ENCODE measurements around the gene LUZP2.

The LUZP2 gene

GRCh38 chr11:24515632-24516031, 18.8 kb downstream of the LUZP2 start:
- Histone ChIP-seq H3F3A (ENCODE audit: control insufficient read depth, insufficient read depth) (no peaks in the 10 kb centered on the region), H3K79me2 (ENCODE audit: control insufficient read depth, low read length) (no peaks in the 10 kb centered on the region), H3K4me3 (ENCODE audit: low read length) (no peak overlapping the region), H3K27me3 (ENCODE audit: control insufficient read depth, low read length) (no peaks in the 10 kb centered on the region), H3K36me3 (ENCODE audit: control insufficient read depth, low read length) (no peaks in the 10 kb centered on the region), H3K9me2 (replicated peaks; ENCODE audit: control insufficient read depth, low read length) (no peaks in the 10 kb centered on the region), H3K4me1 (ENCODE audit: control insufficient read depth, low read length) (no peaks in the 10 kb centered on the region), H3K4me2 (ENCODE audit: low read length) (no peak overlapping the region), H4K20me1 (ENCODE audit: control insufficient read depth, insufficient read depth, low read depth, low read length) (no peaks in the 10 kb centered on the region), H3K9me3 (ENCODE audit: control insufficient read depth, insufficient read depth, low read length) (no peaks in the 10 kb centered on the region), H3K27ac (ENCODE audit: low read depth, low read length) (no peak overlapping the region)
- TF ChIP-seq CTCF (IDR thresholded peaks at IDR 0.05; ENCODE audit: low read depth, low read length, poor library complexity, severe bottlenecking) (no peak), EZH2phosphoT487 (IDR thresholded peaks at IDR 0.05; ENCODE audit: borderline replicate concordance, low read length) (no peak)

- no peaks in the 10 kb centered on the region for H3K36me3 ChIP-seq (ENCODE audit: control insufficient read depth, low read length)
- H3K9me3 ChIP-seq (ENCODE audit: control insufficient read depth, insufficient read depth, low read length) = no peaks in the 10 kb centered on the region
- no peak for TF ChIP-seq CTCF (IDR thresholded peaks at IDR 0.05; ENCODE audit: low read depth, low read length, poor library complexity, severe bottlenecking)
- no peak for TF ChIP-seq EZH2phosphoT487 (IDR thresholded peaks at IDR 0.05; ENCODE audit: borderline replicate concordance, low read length)
Observed at GRCh38 chr11:24516638-24517037, 19.8 kb downstream of the LUZP2 start.

GRCh38 chr11:24521601-24522000, 24.7 kb downstream of the LUZP2 start:
- no peaks in the 10 kb centered on the region for H3K4me1 ChIP-seq (ENCODE audit: control insufficient read depth, low read length)
- no peaks in the 10 kb centered on the region for H3F3A ChIP-seq (ENCODE audit: control insufficient read depth, insufficient read depth)
- no peak overlapping the region for H3K27ac ChIP-seq (ENCODE audit: low read depth, low read length)
- TF ChIP-seq EZH2phosphoT487 (IDR thresholded peaks at IDR 0.05; ENCODE audit: borderline replicate concordance, low read length) = no peak
- no peak for TF ChIP-seq CTCF (IDR thresholded peaks at IDR 0.05; ENCODE audit: low read depth, low read length, poor library complexity, severe bottlenecking)
- H3K27me3 ChIP-seq (ENCODE audit: control insufficient read depth, low read length) = no peaks in the 10 kb centered on the region
- no peaks in the 10 kb centered on the region for H3K36me3 ChIP-seq (ENCODE audit: control insufficient read depth, low read length)
- no peaks in the 10 kb centered on the region for H3K79me2 ChIP-seq (ENCODE audit: control insufficient read depth, low read length)
- no peaks in the 10 kb centered on the region for H4K20me1 ChIP-seq (ENCODE audit: control insufficient read depth, insufficient read depth, low read depth, low read length)
- H3K9me2 ChIP-seq (replicated peaks; ENCODE audit: control insufficient read depth, low read length) = no peaks in the 10 kb centered on the region
- no peaks in the 10 kb centered on the region for H3K9me3 ChIP-seq (ENCODE audit: control insufficient read depth, insufficient read depth, low read length)
- no peak overlapping the region for H3K4me2 ChIP-seq (ENCODE audit: low read length)
- H3K4me3 ChIP-seq (ENCODE audit: low read length) = no peak overlapping the region

More at GRCh38 chr11:24516638-24517037, 19.8 kb downstream of the LUZP2 start:
- Histone ChIP-seq H3K79me2 (ENCODE audit: control insufficient read depth, low read length) (no peaks in the 10 kb centered on the region), H3K4me2 (ENCODE audit: low read length) (no peak overlapping the region), H3F3A (ENCODE audit: control insufficient read depth, insufficient read depth) (no peaks in the 10 kb centered on the region), H3K9me2 (replicated peaks; ENCODE audit: control insufficient read depth, low read length) (no peaks in the 10 kb centered on the region), H3K4me1 (ENCODE audit: control insufficient read depth, low read length) (no peaks in the 10 kb centered on the region), H3K27ac (ENCODE audit: low read depth, low read length) (no peak overlapping the region), H3K4me3 (ENCODE audit: low read length) (no peak overlapping the region), H3K27me3 (ENCODE audit: control insufficient read depth, low read length) (no peaks in the 10 kb centered on the region), H4K20me1 (ENCODE audit: control insufficient read depth, insufficient read depth, low read depth, low read length) (no peaks in the 10 kb centered on the region)

- TF ChIP-seq CTCF (IDR thresholded peaks at IDR 0.05; ENCODE audit: low read depth, low read length, poor library complexity, severe bottlenecking) = no peak
- no peak for TF ChIP-seq EZH2phosphoT487 (IDR thresholded peaks at IDR 0.05; ENCODE audit: borderline replicate concordance, low read length)
- no peak overlapping the region for H3K4me3 ChIP-seq (ENCODE audit: low read length)
- no peaks in the 10 kb centered on the region for H3K9me3 ChIP-seq (ENCODE audit: control insufficient read depth, insufficient read depth, low read length)
- H3K36me3 ChIP-seq (ENCODE audit: control insufficient read depth, low read length) = no peaks in the 10 kb centered on the region
- H3K4me1 ChIP-seq (ENCODE audit: control insufficient read depth, low read length) = no peaks in the 10 kb centered on the region
- H3K4me2 ChIP-seq (ENCODE audit: low read length) = no peak overlapping the region
- no peaks in the 10 kb centered on the region for H3K27me3 ChIP-seq (ENCODE audit: control insufficient read depth, low read length)
- no peaks in the 10 kb centered on the region for H3K9me2 ChIP-seq (replicated peaks; ENCODE audit: control insufficient read depth, low read length)
- no peaks in the 10 kb centered on the region for H3F3A ChIP-seq (ENCODE audit: control insufficient read depth, insufficient read depth)
- H3K79me2 ChIP-seq (ENCODE audit: control insufficient read depth, low read length) = no peaks in the 10 kb centered on the region
- no peaks in the 10 kb centered on the region for H4K20me1 ChIP-seq (ENCODE audit: control insufficient read depth, insufficient read depth, low read depth, low read length)
- H3K27ac ChIP-seq (ENCODE audit: low read depth, low read length) = no peak overlapping the region
Observed at GRCh38 chr11:24524156-24524555, 27.3 kb downstream of the LUZP2 start.

Data from DOHH2 (cell line).